H1 (cell line): ENCODE results near the gene PLPPR2. TPM values are rescaled to one million over a fixed set of nuclear protein-coding genes. Genes with fewer than 3 reads are reported as not detected.

Experiments
- CTCF ChIA-PET: fragments of 300-600 bp; sonication (Branson Sonifier 250); formaldehyde crosslinking; loops from one replicate; lab custom pipeline; 2021; ENCODE audit not compliant: partially characterized antibody; lab: Charles Lee
- POLR2A ChIA-PET: fragments of 300-600 bp; sonication (Branson Sonifier 250); formaldehyde crosslinking; loops from one replicate; lab custom pipeline; 2021; ENCODE audit warnings: inconsistent platforms; ENCODE audit not compliant: partially characterized antibody; lab: Charles Lee
- DNase-seq, 2 experiments: peaks; one replicate each; pipeline versions ENCODE4 v3.0.0 to v3.0.0-alpha.2; 2010 to 2022; ENCODE audit warnings: low spot score in 2 of 2, low read depth in 1 of 2, mixed read lengths in 1 of 2
- FAIRE-seq: peaks from 2 replicates; lab custom pipeline; 2011; peaks lifted over from hg19 to GRCh38; lab: Jason Lieb, UNC
- H2AFZ ChIP-seq: 2 replicates; pipeline ENCODE4 v1.8.1; 2012; ENCODE audit warnings: low read length, inconsistent platforms
- H2AK5ac ChIP-seq: 2 replicates; pipeline ENCODE4 v1.6.1; 2013; ENCODE audit warnings: low read depth, low read length
- H2BK120ac ChIP-seq: replicated peaks from 2 replicates; pipeline ENCODE3; 2013; ENCODE audit warnings: low read depth, low read length, inconsistent platforms
- H2BK12ac ChIP-seq: 2 replicates; pipeline ENCODE4 v1.6.1; 2013; ENCODE audit warnings: low read depth, low read length
- H2BK15ac ChIP-seq: 2 replicates; pipeline ENCODE4 v1.6.1; 2013; ENCODE audit warnings: low read length
- H2BK20ac ChIP-seq: 2 replicates; pipeline ENCODE4 v1.6.1; 2013; ENCODE audit warnings: low read length
- H2BK5ac ChIP-seq: 2 replicates; pipeline ENCODE4 v1.6.1; 2013; ENCODE audit warnings: low read depth, low read length
- H3K14ac ChIP-seq: 2 replicates; pipeline ENCODE4 v1.6.1; 2013; ENCODE audit warnings: inconsistent platforms; ENCODE audit not compliant: insufficient read length
- H3K18ac ChIP-seq: 2 replicates; pipeline ENCODE4 v1.6.1; 2013; ENCODE audit warnings: low read length; ENCODE audit errors: extremely low read depth
- H3K23ac ChIP-seq: 2 replicates; pipeline ENCODE4 v1.6.1; 2013; ENCODE audit warnings: inconsistent platforms; ENCODE audit not compliant: insufficient read length
- H3K23me2 ChIP-seq: 2 replicates; pipeline ENCODE4 v1.6.1; 2013; ENCODE audit warnings: low read depth, low read length
- H3K27ac ChIP-seq: 2 replicates; pipeline ENCODE4 v1.6.1; 2011; ENCODE audit warnings: low read depth, low read length, inconsistent platforms
- H3K27me3 ChIP-seq, 4 experiments: replicated peaks in 1 of 4; 1 replicate in 1 of 4; 2 replicates in 3 of 4; pipeline versions ENCODE4 v1.6.1 to v1.8.1; 2011 to 2013; ENCODE audit warnings: low read length in 3 of 4, mild to moderate bottlenecking in 3 of 4, inconsistent platforms in 2 of 4, mixed read lengths in 2 of 4, moderate library complexity in 1 of 4; ENCODE audit not compliant: control insufficient read depth in 3 of 4, insufficient read depth in 3 of 4; ENCODE audit errors: extremely low read depth in 1 of 4
- H3K36me3 ChIP-seq, 4 experiments: 2 replicates each; pipeline versions ENCODE4 v1.6.1 to v1.8.1; 2011 to 2013; ENCODE audit warnings: mild to moderate bottlenecking in 4 of 4, low read length in 3 of 4, moderate library complexity in 2 of 4, control low read depth in 1 of 4, inconsistent platforms in 1 of 4; ENCODE audit not compliant: insufficient read depth in 4 of 4, control insufficient read depth in 2 of 4
- H3K4ac ChIP-seq: replicated peaks from 2 replicates; pipeline ENCODE3; 2013; ENCODE audit warnings: low read length, low read depth, mixed read lengths, inconsistent platforms; ENCODE audit not compliant: insufficient read length
- H3K4me1 ChIP-seq, 4 experiments: replicated peaks in 1 of 4; 1 replicate in 1 of 4; 2 replicates in 3 of 4; pipeline versions ENCODE4 v1.6.1 to v1.8.1; 2011 to 2013; ENCODE audit warnings: low read length in 3 of 4, inconsistent platforms in 2 of 4, mixed read lengths in 1 of 4; ENCODE audit not compliant: insufficient read depth in 4 of 4, control insufficient read depth in 3 of 4
- H3K4me2 ChIP-seq, 2 experiments: 2 replicates each; pipeline versions ENCODE4 v1.6.1 to v1.8.1; 2011 to 2013; ENCODE audit warnings: low read depth in 2 of 2, low read length in 2 of 2, control low read depth in 1 of 2, inconsistent platforms in 1 of 2, mild to moderate bottlenecking in 1 of 2; ENCODE audit not compliant: insufficient read depth in 1 of 2
- H3K4me3 ChIP-seq, 4 experiments: fragments of 200-600, 300-600 bp in 1 of 4; sonication (generic), shearing (Covaris generic), sonication (Bioruptor Twin) in 1 of 4; 2 replicates each; pipeline versions ENCODE4 v1.5.1 to v1.8.1; 2011 to 2016; ENCODE audit warnings: low read length in 4 of 4, low read depth in 3 of 4, control low read depth in 2 of 4, inconsistent platforms in 2 of 4, mild to moderate bottlenecking in 2 of 4, mixed read lengths in 1 of 4, moderate library complexity in 1 of 4; ENCODE audit not compliant: insufficient read depth in 2 of 4; ENCODE audit errors: extremely low read depth in 1 of 4
- H3K56ac ChIP-seq: replicated peaks from 2 replicates; pipeline ENCODE3; 2013; ENCODE audit warnings: low read depth, mild to moderate bottlenecking, mixed read lengths, low read length, inconsistent platforms; ENCODE audit not compliant: insufficient read length
- H3K79me1 ChIP-seq: 2 replicates; pipeline ENCODE4 v1.6.1; 2013; ENCODE audit warnings: low read depth, low read length, control low read depth
- H3K79me2 ChIP-seq, 2 experiments: 2 replicates each; pipeline versions ENCODE4 v1.6.1 to v1.8.1; 2012 to 2013; ENCODE audit warnings: low read length in 2 of 2, mild to moderate bottlenecking in 2 of 2, inconsistent platforms in 1 of 2; ENCODE audit not compliant: insufficient read depth in 2 of 2, control insufficient read depth in 1 of 2
- H3K9ac ChIP-seq, 4 experiments: replicated peaks in 1 of 4; 1 replicate in 1 of 4; 2 replicates in 3 of 4; pipeline versions ENCODE4 v1.6.1 to v1.8.1; 2011 to 2013; ENCODE audit warnings: low read depth in 3 of 4, low read length in 3 of 4, control low read depth in 2 of 4, mild to moderate bottlenecking in 2 of 4, moderate library complexity in 2 of 4, inconsistent platforms in 1 of 4; ENCODE audit errors: extremely low read depth in 1 of 4
- H3K9me3 ChIP-seq, 2 experiments: 2 replicates each; pipeline versions ENCODE4 v1.6.1 to v1.8.1; 2012 to 2013; ENCODE audit warnings: mild to moderate bottlenecking in 2 of 2, moderate library complexity in 2 of 2, control low read depth in 1 of 2, inconsistent platforms in 1 of 2, low read depth in 1 of 2, low read length in 1 of 2, mixed read lengths in 1 of 2; ENCODE audit not compliant: insufficient read depth in 2 of 2
- H4K20me1 ChIP-seq, 2 experiments: replicated peaks in 1 of 2; 2 replicates each; pipeline versions ENCODE3 to v1.8.1; 2011 to 2013; ENCODE audit warnings: inconsistent platforms in 2 of 2, low read length in 2 of 2, mild to moderate bottlenecking in 1 of 2; ENCODE audit not compliant: insufficient read depth in 2 of 2, control insufficient read depth in 1 of 2
- H4K5ac ChIP-seq: 2 replicates; pipeline ENCODE4 v1.6.1; 2013; ENCODE audit warnings: low read length, low read depth, mixed read lengths, inconsistent platforms; ENCODE audit not compliant: insufficient read length
- H4K8ac ChIP-seq: 2 replicates; pipeline ENCODE4 v1.8.0; 2013; ENCODE audit warnings: mild to moderate bottlenecking, moderate library complexity, low read length, inconsistent platforms; ENCODE audit not compliant: insufficient read depth; ENCODE audit errors: extremely low read depth
- H4K91ac ChIP-seq: replicated peaks from 2 replicates; pipeline ENCODE3; 2013; ENCODE audit warnings: low read length, mixed read lengths, inconsistent platforms; ENCODE audit not compliant: insufficient read length
- ASH2L ChIP-seq: fragments of 200-600, 300-600 bp; sonication (generic); IDR thresholded peaks from one replicate; pipeline ENCODE4 v1.7.1; 2017; ENCODE audit warnings: low read length
- CHD2 ChIP-seq: IDR thresholded peaks from 2 replicates; pipeline ENCODE4 v1.6.1; 2012; ENCODE audit warnings: low read length, improper control_type of control experiment
- KDM4A ChIP-seq: IDR thresholded peaks from one replicate; pipeline ENCODE4 v1.7.1; 2012; ENCODE audit warnings: low read depth, mild to moderate bottlenecking, moderate library complexity, low read length, inconsistent platforms; ENCODE audit not compliant: severe bottlenecking
- RAD21 ChIP-seq, 2 experiments: IDR thresholded peaks in 1 of 2; conservative IDR thresholded peaks in 1 of 2; 2 replicates each; pipeline ENCODE4 v1.6.1; 2011; ENCODE audit warnings: low read depth in 2 of 2, low read length in 2 of 2, improper control_type of control experiment in 1 of 2, inconsistent platforms in 1 of 2, mild to moderate bottlenecking in 1 of 2, moderate library complexity in 1 of 2
- RFX5 ChIP-seq: IDR thresholded peaks from 2 replicates; pipeline ENCODE4 v1.6.1; 2011; ENCODE audit warnings: low read depth, low read length, improper control_type of control experiment, borderline replicate concordance
- TAF1 ChIP-seq: IDR thresholded peaks from 2 replicates; pipeline ENCODE4 v1.6.1; 2011; ENCODE audit warnings: mild to moderate bottlenecking, low read depth, low read length
- TEAD4 ChIP-seq: IDR thresholded peaks from 2 replicates; pipeline ENCODE4 v1.6.1; 2012; ENCODE audit warnings: low read depth, low read length, inconsistent platforms, mixed read lengths
- WGBS, 2 experiments: shearing (Covaris generic) in 1 of 2; methylation state at CpG; one replicate each; pipeline versions ENCODE4 v1.1.6 to v1.1.7; 2013 to 2015; ENCODE audit warnings: low lambda C conversion rate in 2 of 2, mixed read lengths in 2 of 2, inconsistent platforms in 1 of 2, low coverage in 1 of 2, missing lambda C conversion rate in 1 of 2; ENCODE audit not compliant: insufficient replicate concordance in 2 of 2, insufficient coverage in 1 of 2, insufficient read length in 1 of 2; ENCODE audit errors: extremely low coverage in 1 of 2, missing lambda C conversion rate in 1 of 2; 5-methylcytosine and 5-hydroxymethylcytosine counted together
- polyA plus RNA-seq, 7 experiments: library from polyadenylated mRNA; depleted of rRNA in 3 of 7; stranded (reverse) in 5 of 7; unstranded in 2 of 7; fragments of >200 nt in 5 of 7; fragments of 200-250 nt in 2 of 7; gene quantifications; 1 replicate in 5 of 7; 2 replicates in 1 of 7; 4 replicates in 1 of 7; pipeline versions ENCODE4 v1.2.1 to v1.2.3, GENCODE V29; 2011 to 2013; ENCODE audit warnings: missing spikeins in 2 of 7, mixed read lengths in 2 of 7
- total RNA-seq: library from RNA; stranded (reverse); fragmentation: NEBNext Ultra II Directional; extraction: Animal tissue kit (Norgen Biotek cat#: 25700); gene quantifications from 2 replicates; pipeline ENCODE4 v1.2.1, GENCODE V29; 2021

The PLPPR2 gene
- total and polyA plus RNA-seq, 2 of the 8 experiments (the other 6 are each of a cell fraction or from before 2014, with no cell fraction given) = 7.2 to 11.7 TPM

GRCh38 chr19:11324748-11325389, 30.4 kb upstream of the PLPPR2 start:
- H3K79me1 ChIP-seq = no peaks in the 10 kb centered on the region
- no peak overlapping the region for H2BK15ac ChIP-seq
- H4K91ac ChIP-seq = no peak overlapping the region
- no peaks in the 10 kb centered on the region for H3K23me2 ChIP-seq
- H3K9ac ChIP-seq = no peak overlapping the region
- H3K27me3 ChIP-seq = no peaks in the 10 kb centered on the region
- H3K56ac ChIP-seq = no peak overlapping the region
- H3K27ac ChIP-seq = no peak overlapping the region
- no peak overlapping the region for H2BK5ac ChIP-seq
- CTCF ChIA-PET = interaction anchor here (0.6 to 1.1 kb wide), 5 partner anchors 10 to 248 kb away, joined by 3 to 4 read pairs (median 3); no protein-coding TSS in a partner anchor
- H3K36me3 ChIP-seq = no peaks in the 10 kb centered on the region
- no peak overlapping the region for H3K14ac ChIP-seq
- no peak overlapping the region for H2BK20ac ChIP-seq
- peaks cover 0 to 5% (median 0%) of the 10 kb centered on the region in 4 experiments; a peak in 3 of 7 replicates for H3K4me1 ChIP-seq
- H3K4me2 ChIP-seq = no peak overlapping the region
- no peak overlapping the region for H3K23ac ChIP-seq
- no peak overlapping the region for H2BK120ac ChIP-seq
- H4K8ac ChIP-seq = no peak overlapping the region
- no peaks in the 10 kb centered on the region for H3K9me3 ChIP-seq
- no peak for FAIRE-seq
- H4K5ac ChIP-seq = no peak overlapping the region
- WGBS, 2 experiments = 88% methylated on average over 17 of the region's 17 CpGs; no CpG with 5 or more reads in 1 of the 2 experiments
- no peak overlapping the region for H2AK5ac ChIP-seq
- H3K4ac ChIP-seq = no peak overlapping the region
- no peak for DNase-seq
- no peak overlapping the region for H2BK12ac ChIP-seq
- H3K18ac ChIP-seq = no peak overlapping the region
- H2AFZ ChIP-seq = no peak overlapping the region
- no peaks in the 10 kb centered on the region for H3K79me2 ChIP-seq
- H3K4me3 ChIP-seq = no peak overlapping the region
- no peaks in the 10 kb centered on the region for H4K20me1 ChIP-seq
- POLR2A ChIA-PET = interaction anchor here (0.8 to 1.6 kb wide), 4 partner anchors 12 to 27 kb away, joined by 3 to 5 read pairs (median 4); partner anchors contain the start of gene RAB3D
- TF ChIP-seq TEAD4 (no peak), RAD21 (IDR thresholded peaks at IDR 0.05 in 1 of 2, conservative IDR thresholded peaks at IDR 0.05 in 1 of 2; ENCODE audit: low read depth in 2 of 2, low read length in 2 of 2) (no peak), ASH2L (no peak), CHD2 (no peak), RFX5 (no peak), TAF1 (no peak), KDM4A (no peak)
